ENCODE data around the gene FMO2.

The FMO2 gene

GRCh38 chr1:171161431-171161830 lies 23.7 kb upstream of the FMO2 start:
- H3K4me1 Mint-ChIP-seq: no peaks in the 10 kb centered on the region
- no peak overlapping the region for H3K4me3 Mint-ChIP-seq
- no peak for TF ChIP-seq CTCF (IDR thresholded peaks at IDR 0.05)
- no peaks in the 10 kb centered on the region for H3K9me3 Mint-ChIP-seq
- DNase-seq: no peak
- no peak overlapping the region for H3K27ac Mint-ChIP-seq
- H3K27me3 Mint-ChIP-seq (ENCODE audit: low read depth, poor library complexity): no peaks in the 10 kb centered on the region
- H3K36me3 Mint-ChIP-seq (ENCODE audit: low read depth): no peaks in the 10 kb centered on the region

- Mint-ChIP-seq H3K36me3 (ENCODE audit: low read depth) (no peaks in the 10 kb centered on the region), H3K4me1 (no peaks in the 10 kb centered on the region), H3K9me3 (no peaks in the 10 kb centered on the region), H3K27me3 (ENCODE audit: low read depth, poor library complexity) (peaks cover 3% of the 10 kb centered on the region), H3K27ac (no peak overlapping the region), H3K4me3 (no peak overlapping the region)
- no peak for DNase-seq
- TF ChIP-seq CTCF (IDR thresholded peaks at IDR 0.05): no peak
Observed at GRCh38 chr1:171166361-171166760, 18.7 kb upstream of the FMO2 start.

GRCh38 chr1:171167785-171168184 lies 17.3 kb upstream of the FMO2 start:
- DNase-seq: no peak
- TF ChIP-seq CTCF (IDR thresholded peaks at IDR 0.05): no peak
- no peaks in the 10 kb centered on the region for H3K9me3 Mint-ChIP-seq
- no peaks in the 10 kb centered on the region for H3K36me3 Mint-ChIP-seq (ENCODE audit: low read depth)
- H3K27me3 Mint-ChIP-seq (ENCODE audit: low read depth, poor library complexity): peaks cover 3% of the 10 kb centered on the region
- H3K4me3 Mint-ChIP-seq: no peak overlapping the region
- no peak overlapping the region for H3K27ac Mint-ChIP-seq
- no peaks in the 10 kb centered on the region for H3K4me1 Mint-ChIP-seq

- Mint-ChIP-seq H3K36me3 (ENCODE audit: low read depth) (no peaks in the 10 kb centered on the region), H3K4me3 (no peak overlapping the region), H3K27ac (no peak overlapping the region), H3K27me3 (ENCODE audit: low read depth, poor library complexity) (peaks cover 6% of the 10 kb centered on the region), H3K4me1 (no peaks in the 10 kb centered on the region), H3K9me3 (no peaks in the 10 kb centered on the region)
- no peak for DNase-seq
- TF ChIP-seq CTCF (IDR thresholded peaks at IDR 0.05): no peak
Observed at GRCh38 chr1:171172471-171172870, 12.6 kb upstream of the FMO2 start.

- Mint-ChIP-seq H3K36me3 (ENCODE audit: low read depth) (no peaks in the 10 kb centered on the region), H3K9me3 (no peaks in the 10 kb centered on the region), H3K27me3 (ENCODE audit: low read depth, poor library complexity) (peaks cover 6% of the 10 kb centered on the region), H3K27ac (no peak overlapping the region), H3K4me3 (no peak overlapping the region), H3K4me1 (no peaks in the 10 kb centered on the region)
- DNase-seq: no peak
- TF ChIP-seq CTCF (IDR thresholded peaks at IDR 0.05): no peak
Observed at GRCh38 chr1:171173069-171173468, 12.0 kb upstream of the FMO2 start.

- Mint-ChIP-seq H3K27ac (no peak overlapping the region), H3K36me3 (ENCODE audit: low read depth) (no peaks in the 10 kb centered on the region), H3K4me3 (no peak overlapping the region), H3K4me1 (no peaks in the 10 kb centered on the region), H3K27me3 (ENCODE audit: low read depth, poor library complexity) (peaks cover 6% of the 10 kb centered on the region), H3K9me3 (no peaks in the 10 kb centered on the region)
- DNase-seq: no peak
- TF ChIP-seq CTCF (IDR thresholded peaks at IDR 0.05): no peak
Observed at GRCh38 chr1:171174560-171175294, 10.4 kb upstream of the FMO2 start.
